Measurements from ENCODE around the gene MFN2.
"Not testable (repeated sequence)": the region's sequence is repeated elsewhere in the genome, so short reads cannot be mapped to it uniquely, and the experiment has no call there.

The MFN2 gene

GRCh38 chr1:11979851-11980675, at the start of gene MFN2:
MFN2 (plus strand) TSS chr1:11980444; CDS start chr1:11989169, 8,725 bp downstream.
- DNase-seq (ENCODE audit: low spot score), result peak; percentile 96

GRCh38 chr1:11930571-11931445, 49.4 kb upstream of the MFN2 start:
- DNase-seq (ENCODE audit: low spot score), result peak; percentile 48

GRCh38 chr1:11931845-11932244, 48.4 kb upstream of the MFN2 start:
- no peak for DNase-seq (ENCODE audit: low spot score)

- DNase-seq (ENCODE audit: low spot score), result peak; percentile 92
Observed at GRCh38 chr1:11934302-11935056, 45.8 kb upstream of the MFN2 start, which contains the start of gene PLOD1. PLOD1 (plus strand) TSS chr1:11934717; CDS start chr1:11934780, 63 bp downstream.

GRCh38 chr1:11935057-11935412, 45.2 kb upstream of the MFN2 start:
- no peak for DNase-seq (ENCODE audit: low spot score)

- DNase-seq (ENCODE audit: low spot score), result not testable (repeated sequence)
Observed at GRCh38 chr1:11935733-11936132, 44.5 kb upstream of the MFN2 start.

GRCh38 chr1:11938722-11939526, 41.3 kb upstream of the MFN2 start:
- no peak for DNase-seq (ENCODE audit: low spot score)

- not testable (repeated sequence) for DNase-seq (ENCODE audit: low spot score)
Observed at GRCh38 chr1:11939794-11940193, 40.5 kb upstream of the MFN2 start.

- no peak for DNase-seq (ENCODE audit: low spot score)
Observed at GRCh38 chr1:11940260-11940921, 39.9 kb upstream of the MFN2 start.

- DNase-seq (ENCODE audit: low spot score), result no peak
Observed at GRCh38 chr1:11942280-11942679, 38.0 kb upstream of the MFN2 start.

- DNase-seq (ENCODE audit: low spot score), result no peak
Observed at GRCh38 chr1:11943619-11944018, 36.6 kb upstream of the MFN2 start.

- DNase-seq (ENCODE audit: low spot score), result peak; percentile 47
Observed at GRCh38 chr1:11944358-11944931, 35.8 kb upstream of the MFN2 start.

GRCh38 chr1:11946647-11947046, 33.6 kb upstream of the MFN2 start:
- DNase-seq (ENCODE audit: low spot score), result no peak

GRCh38 chr1:11948822-11949458, 31.3 kb upstream of the MFN2 start:
- DNase-seq (ENCODE audit: low spot score), result no peak

GRCh38 chr1:11951901-11952300, 28.3 kb upstream of the MFN2 start:
- no peak for DNase-seq (ENCODE audit: low spot score)

- no peak for DNase-seq (ENCODE audit: low spot score)
Observed at GRCh38 chr1:11952455-11953109, 27.7 kb upstream of the MFN2 start.

- no peak for DNase-seq (ENCODE audit: low spot score)
Observed at GRCh38 chr1:11955221-11955620, 25.0 kb upstream of the MFN2 start.

- no peak for DNase-seq (ENCODE audit: low spot score)
Observed at GRCh38 chr1:11957398-11957797, 22.8 kb upstream of the MFN2 start.

- DNase-seq (ENCODE audit: low spot score), result no peak
Observed at GRCh38 chr1:11957897-11958296, 22.3 kb upstream of the MFN2 start.
